Bladder microvascular endothelial cell (primary cell): ENCODE data around the gene TMEM233. TPM values are rescaled to one million over a fixed set of nuclear protein-coding genes. Genes with fewer than 3 reads are reported as not detected.

ENCODE experiments used
- total RNA-seq: library from RNA; depleted of rRNA; stranded (reverse); fragments of >200 nt; gene quantifications from 2 replicates; pipeline ENCODE4 v1.2.3, GENCODE V29; 2014

Gene TMEM233
- 0.16 and 0.38 TPM in 2 replicates for total RNA-seq

DNA sequence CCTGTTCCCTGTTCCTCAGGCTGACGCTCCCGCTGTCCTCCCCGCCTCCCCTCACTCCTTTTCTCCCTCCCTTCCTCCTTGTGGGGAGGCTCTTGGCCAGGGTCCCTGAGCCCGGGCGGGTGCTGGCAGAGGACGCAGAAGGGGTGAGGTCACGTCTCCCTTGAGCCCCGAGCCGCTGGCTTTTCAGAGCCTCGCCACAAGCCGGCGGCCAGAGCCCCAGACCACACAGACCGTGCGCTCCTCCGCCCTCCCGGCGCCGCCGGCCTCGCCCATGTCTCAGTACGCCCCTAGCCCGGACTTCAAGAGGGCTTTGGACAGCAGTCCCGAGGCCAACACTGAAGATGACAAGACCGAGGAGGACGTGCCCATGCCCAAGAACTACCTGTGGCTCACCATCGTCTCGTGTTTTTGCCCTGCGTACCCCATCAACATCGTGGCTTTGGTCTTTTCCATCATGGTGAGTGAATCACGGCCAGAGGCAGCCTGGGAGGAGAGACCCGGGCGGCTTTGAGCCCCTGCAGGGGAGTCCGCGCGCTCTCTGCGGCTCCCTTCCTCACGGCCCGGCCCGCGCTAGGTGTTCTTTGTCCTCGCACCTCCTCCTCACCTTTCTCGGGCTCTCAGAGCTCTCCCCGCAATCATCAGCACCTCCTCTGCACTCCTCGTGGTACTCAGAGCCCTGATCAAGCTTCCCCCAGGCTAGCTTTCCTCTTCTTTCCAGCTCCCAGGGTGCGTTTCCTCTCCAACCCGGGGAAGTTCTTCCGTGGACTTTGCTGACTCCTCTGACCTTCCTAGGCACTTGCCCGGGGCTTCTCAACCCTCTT is at the start of gene TMEM233:
Gene TMEM233, plus strand, starts transcription at position 197 of the 821 bp plus-strand sequence. Its CDS starts 75 bp downstream, at position 272.

DNA sequence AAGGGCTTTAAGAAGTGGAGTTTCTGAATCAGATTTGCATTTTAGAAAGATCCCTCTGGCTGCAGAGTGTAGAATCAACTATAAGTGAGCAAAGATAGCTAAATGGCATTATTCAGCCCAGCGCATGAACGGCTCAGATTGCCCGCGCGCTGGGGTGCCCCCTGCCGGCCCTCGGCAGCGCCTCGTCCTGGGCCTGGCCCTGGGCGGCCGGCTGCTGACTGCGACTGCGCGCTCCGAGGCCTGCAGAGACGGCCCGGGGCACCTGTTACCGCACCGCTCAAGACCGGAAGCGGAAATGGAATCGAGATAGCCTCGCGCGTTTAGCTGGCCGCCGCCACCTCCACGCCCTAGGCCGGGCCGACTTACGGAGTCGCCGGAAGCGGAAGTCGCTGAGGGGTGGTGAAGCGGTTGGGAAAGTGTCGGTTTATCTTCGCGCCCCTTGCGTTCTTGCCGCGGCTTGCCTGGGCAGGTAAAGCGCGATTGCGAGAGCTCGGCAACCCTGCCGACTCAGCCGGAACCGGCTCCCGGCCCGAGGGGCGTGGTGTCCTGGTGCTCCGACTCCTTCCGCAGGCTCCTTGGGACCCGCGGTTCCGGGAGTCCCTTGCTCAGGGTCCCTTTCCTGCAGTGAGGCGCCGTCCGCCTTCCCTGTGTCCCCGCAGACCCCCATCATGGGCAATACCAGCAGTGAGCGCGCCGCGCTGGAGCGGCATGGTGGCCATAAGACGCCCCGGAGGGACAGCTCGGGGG is 74.2 kb downstream of the TMEM233 start, which contains the start of gene PRKAB1:
Gene PRKAB1, plus strand, starts transcription at position 557 of the 747 bp plus-strand sequence. Its CDS starts 112 bp downstream, at position 669.

Other genes with a start within 250 kb of the TMEM233 start
- 11.0 and 19.5 TPM in 2 replicates for gene PRKAB1, start 74.4 kb downstream of the TMEM233 start, total RNA-seq